ENCODE data around the gene ARL15. TPM values are rescaled to one million over a fixed set of nuclear protein-coding genes. Genes with fewer than 3 reads are reported as not detected.

ARL15 gene
- total and polyA plus RNA-seq, 7 experiments from 2014 or later: 9.6 to 17.1 (median 13.6) TPM

GRCh38 chr5:54309276-54309675, 1.1 kb downstream of the ARL15 start:
- H3K4me3 Mint-ChIP-seq: peak overlapping the region; percentile 85 to 98 (median 94)
- Histone ChIP-seq H3K4me3 (ENCODE audit: low read length) (peak overlapping the region; percentile 96), H3K36me3 (ENCODE audit: control insufficient read depth in 2 of 3, insufficient read depth in 3 of 3, low read length in 3 of 3) (peaks cover 0 to 6% (median 0%) of the 10 kb centered on the region in 3 experiments), H3K27me3 (ENCODE audit: control insufficient read depth in 2 of 2, insufficient read depth in 2 of 2, low read length in 2 of 2) (no peaks in the 10 kb centered on the region), H3K9me3 (ENCODE audit: control insufficient read depth in 2 of 3, low read length in 3 of 3) (no peaks in the 10 kb centered on the region), H3K27ac (ENCODE audit: low read depth, low read length) (peak overlapping the region; percentile 78), H3K4me1 (ENCODE audit: control insufficient read depth in 2 of 2, insufficient read depth in 2 of 2, low read length in 2 of 2) (peaks cover 0 to 7% of the 10 kb centered on the region in 2 donors)
- intact Hi-C loops (cut with micrococcal nuclease): loop anchor here in 1 of 2 donors (10.0 kb wide), 1 partner anchor 1504 kb away; no protein-coding TSS in a partner anchor
- peaks cover 13 to 37% (median 27%) of the 10 kb centered on the region in 7 donors for H3K4me1 Mint-ChIP-seq
- peaks cover 0 to 15% (median 5%) of the 10 kb centered on the region in 5 donors for H3K27me3 Mint-ChIP-seq
- ChIA-PET CTCF (interaction anchor here (1.0 to 1.2 kb wide), 3 partner anchors 65 to 180 kb away, joined by 3 to 4 read pairs (median 3); no protein-coding TSS in a partner anchor), POLR2A (interaction anchor here (1.0 to 1.6 kb wide), 3 partner anchors 10 to 131 kb away, joined by 4 to 8 read pairs (median 6); no protein-coding TSS in a partner anchor)
- H3K9me3 Mint-ChIP-seq: peaks cover 0 to 5% (median 0%) of the 10 kb centered on the region in 11 donors
- peak in 2 of 9 donors; percentile 1 to 8 for DNase-seq
- ATAC-seq: no peak
- H3K36me3 Mint-ChIP-seq: peaks cover 0 to 2% (median 0%) of the 10 kb centered on the region in 5 donors
- peak overlapping the region; percentile 30 to 98 (median 94) for H3K27ac Mint-ChIP-seq

- H3K36me3 ChIP-seq (ENCODE audit: control insufficient read depth in 2 of 3, insufficient read depth in 3 of 3, low read length in 3 of 3): peaks cover 0 to 6% (median 0%) of the 10 kb centered on the region in 3 experiments
- no peak overlapping the region for H3K27ac ChIP-seq (ENCODE audit: low read depth, low read length)
- CTCF ChIA-PET: no interaction called here
- no peak for DNase-seq
- intact Hi-C loops (cut with micrococcal nuclease): loop anchor here in 1 of 2 donors (10.0 kb wide), 1 partner anchor 1503 kb away; no protein-coding TSS in a partner anchor
- H3K27me3 Mint-ChIP-seq: peaks cover 0 to 4% (median 0%) of the 10 kb centered on the region in 5 donors
- ATAC-seq: no peak
- H3K4me3 ChIP-seq (ENCODE audit: low read length): no peak overlapping the region
- H3K4me1 ChIP-seq (ENCODE audit: control insufficient read depth in 2 of 2, insufficient read depth in 2 of 2, low read length in 2 of 2): peaks cover 0 to 7% of the 10 kb centered on the region in 2 donors
- H3K9me3 Mint-ChIP-seq: peaks cover 0 to 5% (median 0%) of the 10 kb centered on the region in 11 donors
- H3K4me1 Mint-ChIP-seq: peaks cover 21 to 45% (median 35%) of the 10 kb centered on the region in 7 donors
- POLR2A ChIA-PET: interaction anchor here (0.8 kb wide), 1 partner anchor 135 kb away, joined by 3 read pairs; no protein-coding TSS in a partner anchor
- H3K36me3 Mint-ChIP-seq: peaks cover 0 to 6% (median 0%) of the 10 kb centered on the region in 5 donors
- no peaks in the 10 kb centered on the region for H3K27me3 ChIP-seq (ENCODE audit: control insufficient read depth in 2 of 2, insufficient read depth in 2 of 2, low read length in 2 of 2)
- H3K27ac Mint-ChIP-seq: peak overlapping the region in 1 of 9 donors; percentile 1
- H3K9me3 ChIP-seq (ENCODE audit: control insufficient read depth in 2 of 3, low read length in 3 of 3): no peaks in the 10 kb centered on the region
- H3K4me3 Mint-ChIP-seq: peak overlapping the region in 2 of 10 donors; percentile 30 to 85
Measured at GRCh38 chr5:54307583-54307982, 2.8 kb downstream of the ARL15 start.

- POLR2A ChIA-PET: interaction anchor here (0.8 kb wide), 1 partner anchor 135 kb away, joined by 3 read pairs; no protein-coding TSS in a partner anchor
- CTCF ChIA-PET: interaction anchor here (0.6 kb wide), 1 partner anchor 14 kb away, joined by 3 read pairs; no protein-coding TSS in a partner anchor
- no peaks in the 10 kb centered on the region for H3K27me3 ChIP-seq (ENCODE audit: control insufficient read depth in 2 of 2, insufficient read depth in 2 of 2, low read length in 2 of 2)
- Mint-ChIP-seq H3K27ac (peak overlapping the region in 1 of 9 donors; percentile 1), H3K4me3 (no peak overlapping the region), H3K36me3 (peaks cover 0 to 6% (median 0%) of the 10 kb centered on the region in 5 donors), H3K27me3 (peaks cover 0 to 3% (median 0%) of the 10 kb centered on the region in 5 donors), H3K4me1 (peaks cover 22 to 51% (median 38%) of the 10 kb centered on the region in 7 donors), H3K9me3 (peaks cover 0 to 5% (median 0%) of the 10 kb centered on the region in 11 donors)
- DNase-seq (no peak), ATAC-seq (no peak)
- no peaks in the 10 kb centered on the region for H3K9me3 ChIP-seq (ENCODE audit: control insufficient read depth in 2 of 3, low read length in 3 of 3)
- intact Hi-C loops (cut with micrococcal nuclease): loop anchor here in 1 of 2 donors (10.0 kb wide), 1 partner anchor 1502 kb away; no protein-coding TSS in a partner anchor
- H3K4me1 ChIP-seq (ENCODE audit: control insufficient read depth in 2 of 2, insufficient read depth in 2 of 2, low read length in 2 of 2): peaks cover 0 to 7% of the 10 kb centered on the region in 2 donors
- H3K4me3 ChIP-seq (ENCODE audit: low read length): no peak overlapping the region
- H3K27ac ChIP-seq (ENCODE audit: low read depth, low read length): no peak overlapping the region
- H3K36me3 ChIP-seq (ENCODE audit: control insufficient read depth in 2 of 3, insufficient read depth in 3 of 3, low read length in 3 of 3): peaks cover 0 to 6% (median 0%) of the 10 kb centered on the region in 3 experiments
Measured at GRCh38 chr5:54306893-54307292, 3.5 kb downstream of the ARL15 start.

- Histone ChIP-seq H3K9me3 (ENCODE audit: control insufficient read depth in 2 of 3, low read length in 3 of 3) (no peaks in the 10 kb centered on the region), H3K4me3 (ENCODE audit: low read length) (no peak overlapping the region), H3K4me1 (ENCODE audit: control insufficient read depth in 2 of 2, insufficient read depth in 2 of 2, low read length in 2 of 2) (peaks cover 0 to 7% of the 10 kb centered on the region in 2 donors), H3K27ac (ENCODE audit: low read depth, low read length) (no peak overlapping the region), H3K27me3 (ENCODE audit: control insufficient read depth in 2 of 2, insufficient read depth in 2 of 2, low read length in 2 of 2) (no peaks in the 10 kb centered on the region), H3K36me3 (ENCODE audit: control insufficient read depth in 2 of 3, insufficient read depth in 3 of 3, low read length in 3 of 3) (peaks cover 0 to 6% (median 0%) of the 10 kb centered on the region in 3 experiments)
- Mint-ChIP-seq H3K4me3 (no peak overlapping the region), H3K9me3 (peaks cover 0 to 5% (median 0%) of the 10 kb centered on the region in 11 donors), H3K4me1 (peaks cover 31 to 61% (median 39%) of the 10 kb centered on the region in 7 donors), H3K36me3 (peaks cover 0 to 6% (median 0%) of the 10 kb centered on the region in 5 donors), H3K27ac (no peak overlapping the region), H3K27me3 (peaks cover 0 to 3% (median 0%) of the 10 kb centered on the region in 5 donors)
- no peak for DNase-seq
- CTCF ChIA-PET: interaction anchor here (0.7 kb wide), 1 partner anchor 157 kb away, joined by 3 read pairs; no protein-coding TSS in a partner anchor
- POLR2A ChIA-PET: interaction anchor here (0.6 to 0.7 kb wide), 2 partner anchors 213 to 1199 kb away, joined by 4 to 7 read pairs; no protein-coding TSS in a partner anchor
- intact Hi-C loops (cut with micrococcal nuclease): loop anchor here in 1 of 2 donors (10.0 kb wide), 1 partner anchor 1501 kb away; no protein-coding TSS in a partner anchor
- no peak for ATAC-seq
Measured at GRCh38 chr5:54305737-54306136, 4.6 kb downstream of the ARL15 start.

GRCh38 chr5:54304040-54304439, 6.3 kb downstream of the ARL15 start:
- intact Hi-C loops (cut with micrococcal nuclease): loop anchor here in 1 of 2 donors (10.0 kb wide), 1 partner anchor 1499 kb away; no protein-coding TSS in a partner anchor
- CTCF ChIA-PET: no interaction called here

GRCh38 chr5:54302267-54302687, 8.1 kb downstream of the ARL15 start:
- DNase-seq: no peak
- CTCF ChIA-PET: no interaction called here

More at GRCh38 chr5:54304040-54304439, 6.3 kb downstream of the ARL15 start:
- peaks cover 30 to 67% (median 39%) of the 10 kb centered on the region in 7 donors for H3K4me1 Mint-ChIP-seq
- DNase-seq (no peak), ATAC-seq (peak; percentile 43)
- Histone ChIP-seq H3K27ac (ENCODE audit: low read depth, low read length) (no peak overlapping the region), H3K9me3 (ENCODE audit: control insufficient read depth in 2 of 3, low read length in 3 of 3) (no peaks in the 10 kb centered on the region), H3K4me1 (ENCODE audit: control insufficient read depth in 2 of 2, insufficient read depth in 2 of 2, low read length in 2 of 2) (peaks cover 0 to 2% of the 10 kb centered on the region in 2 donors), H3K27me3 (ENCODE audit: control insufficient read depth in 2 of 2, insufficient read depth in 2 of 2, low read length in 2 of 2) (no peaks in the 10 kb centered on the region), H3K36me3 (ENCODE audit: control insufficient read depth in 2 of 3, insufficient read depth in 3 of 3, low read length in 3 of 3) (no peaks in the 10 kb centered on the region), H3K4me3 (ENCODE audit: low read length) (no peak overlapping the region)
- POLR2A ChIA-PET: no interaction called here
- H3K27ac Mint-ChIP-seq: no peak overlapping the region
- no peak overlapping the region for H3K4me3 Mint-ChIP-seq
- H3K27me3 Mint-ChIP-seq: no peaks in the 10 kb centered on the region
- H3K36me3 Mint-ChIP-seq: peaks cover 0 to 6% (median 3%) of the 10 kb centered on the region in 5 donors
- no peaks in the 10 kb centered on the region for H3K9me3 Mint-ChIP-seq

More at GRCh38 chr5:54302267-54302687, 8.1 kb downstream of the ARL15 start:
- H3K4me3 Mint-ChIP-seq: no peak overlapping the region
- no peaks in the 10 kb centered on the region for H3K27me3 ChIP-seq (ENCODE audit: control insufficient read depth in 2 of 2, insufficient read depth in 2 of 2, low read length in 2 of 2)
- H3K4me3 ChIP-seq (ENCODE audit: low read length): no peak overlapping the region
- intact Hi-C loops (cut with micrococcal nuclease): loop anchor here in 1 of 2 donors (10.0 kb wide), 1 partner anchor 1497 kb away; no protein-coding TSS in a partner anchor
- no peaks in the 10 kb centered on the region for H3K36me3 ChIP-seq (ENCODE audit: control insufficient read depth in 2 of 3, insufficient read depth in 3 of 3, low read length in 3 of 3)
- no peaks in the 10 kb centered on the region for H3K9me3 ChIP-seq (ENCODE audit: control insufficient read depth in 2 of 3, low read length in 3 of 3)
- POLR2A ChIA-PET: no interaction called here
- no peaks in the 10 kb centered on the region for H3K4me1 ChIP-seq (ENCODE audit: control insufficient read depth in 2 of 2, insufficient read depth in 2 of 2, low read length in 2 of 2)
- H3K27ac ChIP-seq (ENCODE audit: low read depth, low read length): no peak overlapping the region
- peaks cover 0 to 8% (median 4%) of the 10 kb centered on the region in 5 donors for H3K36me3 Mint-ChIP-seq
- H3K27ac Mint-ChIP-seq: no peak overlapping the region
- H3K4me1 Mint-ChIP-seq: peaks cover 25 to 67% (median 47%) of the 10 kb centered on the region in 7 donors
- peak; percentile 78 for ATAC-seq
- no peaks in the 10 kb centered on the region for H3K27me3 Mint-ChIP-seq
- H3K9me3 Mint-ChIP-seq: no peaks in the 10 kb centered on the region

All from naive thymus-derived CD4-positive, alpha-beta T cell (primary cell).